OCI-M1 (cell line): Measurements from ENCODE around the gene CPT1B.
A peak's percentile ranks its signal among the peaks of the same experiment; 100 is the strongest.
"Not testable (repeated sequence)": the region's sequence is repeated elsewhere in the genome, so short reads cannot be mapped to it uniquely, and the experiment has no call there.

Experiments
- DNase-seq: peaks from one replicate; lab custom pipeline; 2025; lab: John Stamatoyannopoulos, UW

CPT1B gene

GRCh38 chr22:50577987-50578775 is at the start of gene CPT1B:
Gene CPT1B, minus strand, starts transcription at chr22:50578427. Its CDS starts 512 bp downstream, at chr22:50577915.
- DNase-seq: no peak

GRCh38 chr22:50626850-50627641 is 48.8 kb upstream of the CPT1B start:
- no peak for DNase-seq

- DNase-seq: no peak
Observed at GRCh38 chr22:50626314-50626849, 48.2 kb upstream of the CPT1B start.

GRCh38 chr22:50625568-50626313 is 47.5 kb upstream of the CPT1B start:
- DNase-seq: no peak

GRCh38 chr22:50625131-50625567 is 46.9 kb upstream of the CPT1B start:
- no peak for DNase-seq

- DNase-seq: no peak
Observed at GRCh38 chr22:50624347-50625130, 46.3 kb upstream of the CPT1B start.

- no peak for DNase-seq
Observed at GRCh38 chr22:50622723-50623327, 44.6 kb upstream of the CPT1B start.

GRCh38 chr22:50621948-50622722 is 43.9 kb upstream of the CPT1B start:
- DNase-seq: peak; percentile 70

GRCh38 chr22:50621356-50621880 is 43.2 kb upstream of the CPT1B start:
- DNase-seq: peak; percentile 75

GRCh38 chr22:50620593-50621355 is 42.5 kb upstream of the CPT1B start:
- DNase-seq: no peak

GRCh38 chr22:50614296-50614695 is 36.1 kb upstream of the CPT1B start:
- DNase-seq: not testable (repeated sequence)

GRCh38 chr22:50613291-50613981 is 35.2 kb upstream of the CPT1B start:
- DNase-seq: no peak

- DNase-seq: peak; percentile 44
Observed at GRCh38 chr22:50612528-50613221, 34.4 kb upstream of the CPT1B start.

- no peak for DNase-seq
Observed at GRCh38 chr22:50612168-50612527, 33.9 kb upstream of the CPT1B start.

GRCh38 chr22:50611341-50612060 is 33.3 kb upstream of the CPT1B start:
- DNase-seq: no peak

GRCh38 chr22:50610581-50610980 is 32.4 kb upstream of the CPT1B start:
- no peak for DNase-seq

- no peak for DNase-seq
Observed at GRCh38 chr22:50610041-50610451, 31.8 kb upstream of the CPT1B start.
